Uterus (tissue), 4 donors: Measurements from ENCODE around the gene TRIM58. TPM values are rescaled to one million over a fixed set of nuclear protein-coding genes. Genes with fewer than 3 reads are reported as not detected.

Source experiments
- DNase-seq, 2 donors: peaks; one replicate each; pipeline ENCODE4 v3.0.0-alpha.2; 2019 to 2020
- H3K27ac ChIP-seq, 2 donors: fragments of 200-600 bp; sonication (generic); 1 replicate in 1 of 2; 2 replicates in 1 of 2; pipeline ENCODE4 v1.5.1; 2016 to 2018
- H3K27me3 ChIP-seq, 2 donors: fragments of 200-600 bp; sonication (generic); one replicate each; pipeline ENCODE4 v1.5.1; 2018 to 2019; ENCODE audit warnings: control low read depth in 1 of 2
- H3K36me3 ChIP-seq, 2 donors: fragments of 200-600 bp; sonication (generic); one replicate each; pipeline ENCODE4 v1.5.1; 2019; ENCODE audit warnings: control low read depth in 1 of 2
- H3K4me1 ChIP-seq, 2 donors: fragments of 200-600 bp; sonication (generic); one replicate each; pipeline ENCODE4 v1.5.1; 2018 to 2019; ENCODE audit warnings: control low read depth in 1 of 2
- H3K4me3 ChIP-seq, 2 donors: fragments of 200-600 bp; sonication (generic); 1 replicate in 1 of 2; 2 replicates in 1 of 2; pipeline ENCODE4 v1.5.1; 2018 to 2019; ENCODE audit warnings: mild to moderate bottlenecking in 1 of 2
- H3K9me3 ChIP-seq, 2 donors: fragments of 200-600 bp; sonication (generic); one replicate each; pipeline ENCODE4 v1.5.1; 2019; ENCODE audit warnings: control low read depth in 1 of 2
- CTCF ChIP-seq, 4 experiments: fragments of 200-600 bp in 2 of 4; fragments of 450-650 bp in 2 of 4; sonication (generic) in 2 of 4; IDR thresholded peaks; one replicate each; pipeline ENCODE4 v1.5.1; 2016 to 2019; ENCODE audit warnings: antibody characterized with exemption in 4 of 4, mild to moderate bottlenecking in 2 of 4, moderate library complexity in 1 of 4
- POLR2A ChIP-seq, 2 donors: fragments of 450-650 bp; IDR thresholded peaks; one replicate each; pipeline ENCODE4 v1.6.1; 2016; ENCODE audit warnings: antibody characterized with exemption in 2 of 2, mild to moderate bottlenecking in 1 of 2, moderate library complexity in 1 of 2
- intact Hi-C: fragments of 100-400 bp; cut with DNase I; formaldehyde crosslinking; loops from one replicate; pipeline ENCODE4 v1.15.1; 2023; ENCODE audit warnings: low total_unique reads
- total RNA-seq, 4 donors: library from RNA; depleted of rRNA in 3 of 4; stranded (reverse); fragments of >200 nt in 3 of 4; gene quantifications; one replicate each; pipeline versions ENCODE4 v1.1.0 to v1.2.4, GENCODE V29; 2014 to 2023
- donor health status: DM: yes; HTN: yes; CAD: no.

The TRIM58 gene
- total RNA-seq, 4 donors from 2014 or later = 0.88 to 10.3 (median 2.1) TPM

- no peaks in the 10 kb centered on the region for H3K4me1 ChIP-seq
- H3K27ac ChIP-seq = no peak overlapping the region
- intact Hi-C loops = no loop called here
- H3K9me3 ChIP-seq = no peaks in the 10 kb centered on the region
- TF ChIP-seq POLR2A (IDR thresholded peaks at IDR 0.05) = no peak
- no peak for TF ChIP-seq CTCF (IDR thresholded peaks at IDR 0.05)
- H3K27me3 ChIP-seq = no peaks in the 10 kb centered on the region
- no peak overlapping the region for H3K4me3 ChIP-seq
- no peaks in the 10 kb centered on the region for H3K36me3 ChIP-seq
- no peak for DNase-seq
These were observed 26.4 kb downstream of the TRIM58 start for GRCh38 chr1:247883346-247883745.

GRCh38 chr1:247884797-247885413 is 27.9 kb downstream of the TRIM58 start:
- Histone ChIP-seq H3K4me3 (no peak overlapping the region), H3K27me3 (no peaks in the 10 kb centered on the region), H3K27ac (no peak overlapping the region), H3K9me3 (no peaks in the 10 kb centered on the region), H3K36me3 (no peaks in the 10 kb centered on the region), H3K4me1 (no peaks in the 10 kb centered on the region)
- TF ChIP-seq CTCF (IDR thresholded peaks at IDR 0.05) = no peak
- no peak for TF ChIP-seq POLR2A (IDR thresholded peaks at IDR 0.05)
- DNase-seq = no peak
- intact Hi-C loops = no loop called here

- no peaks in the 10 kb centered on the region for H3K27me3 ChIP-seq
- intact Hi-C loops = no loop called here
- H3K4me1 ChIP-seq = no peaks in the 10 kb centered on the region
- H3K36me3 ChIP-seq = no peaks in the 10 kb centered on the region
- H3K9me3 ChIP-seq = no peaks in the 10 kb centered on the region
- no peak for TF ChIP-seq POLR2A (IDR thresholded peaks at IDR 0.05)
- no peak for TF ChIP-seq CTCF (IDR thresholded peaks at IDR 0.05)
- DNase-seq = no peak
- no peak within 1 kb of the TSS for H3K4me3 ChIP-seq
- no peak within 1 kb of the TSS for H3K27ac ChIP-seq
These were observed 38.2 kb downstream of the TRIM58 start, which contains the start of gene OR2W3 for GRCh38 chr1:247895163-247895637. OR2W3 (plus strand) TSS chr1:247895587; CDS start chr1:247895587, 0 bp downstream.

- no peaks in the 10 kb centered on the region for H3K36me3 ChIP-seq
- H3K9me3 ChIP-seq = no peaks in the 10 kb centered on the region
- intact Hi-C loops = no loop called here
- DNase-seq = no peak
- H3K4me1 ChIP-seq = no peaks in the 10 kb centered on the region
- H3K4me3 ChIP-seq = no peak overlapping the region
- no peaks in the 10 kb centered on the region for H3K27me3 ChIP-seq
- no peak overlapping the region for H3K27ac ChIP-seq
- TF ChIP-seq CTCF (IDR thresholded peaks at IDR 0.05) = no peak
- no peak for TF ChIP-seq POLR2A (IDR thresholded peaks at IDR 0.05)
These were observed 39.0 kb downstream of the TRIM58 start for GRCh38 chr1:247895976-247896375.

- intact Hi-C loops = no loop called here
- no peak for DNase-seq
- H3K4me1 ChIP-seq = no peaks in the 10 kb centered on the region
- no peak overlapping the region for H3K27ac ChIP-seq
- TF ChIP-seq CTCF (IDR thresholded peaks at IDR 0.05) (no peak), POLR2A (IDR thresholded peaks at IDR 0.05) (no peak)
- H3K36me3 ChIP-seq = no peaks in the 10 kb centered on the region
- H3K9me3 ChIP-seq = no peaks in the 10 kb centered on the region
- H3K4me3 ChIP-seq = no peak overlapping the region
- H3K27me3 ChIP-seq = no peaks in the 10 kb centered on the region
These were observed 47.1 kb downstream of the TRIM58 start for GRCh38 chr1:247904122-247904521.
